NCI-H524 (cell line): ENCODE data around the gene RPL39.
"Not testable (repeated sequence)": the region's sequence is repeated elsewhere in the genome, so short reads cannot be mapped to it uniquely, and the experiment has no call there.

ENCODE experiments used
- DNase-seq, 2 experiments: peaks; one replicate each; lab custom pipeline; 2025; lab: John Stamatoyannopoulos, UW

Gene RPL39

GRCh38 chrX:119791437-119792231 lies at the start of gene RPL39:
TSS of gene RPL39 (minus strand) at chrX:119791630. CDS start at chrX:119791576, 54 bp downstream.
- peak; percentile 91 to 93 for DNase-seq

GRCh38 chrX:119833905-119834304 lies 42.5 kb upstream of the RPL39 start:
- no peak for DNase-seq

- no peak for DNase-seq
These were observed 37.0 kb upstream of the RPL39 start for GRCh38 chrX:119828446-119828845.

- DNase-seq: no peak
These were observed 35.0 kb upstream of the RPL39 start for GRCh38 chrX:119826399-119826959.

GRCh38 chrX:119824221-119824620 lies 32.8 kb upstream of the RPL39 start:
- DNase-seq: not testable (repeated sequence)

GRCh38 chrX:119821703-119822102 lies 30.3 kb upstream of the RPL39 start:
- DNase-seq: not testable (repeated sequence)

GRCh38 chrX:119817130-119817690 lies 25.8 kb upstream of the RPL39 start:
- no peak for DNase-seq

- no peak for DNase-seq
These were observed 24.9 kb upstream of the RPL39 start for GRCh38 chrX:119816300-119816699.

GRCh38 chrX:119809185-119809666 lies 17.8 kb upstream of the RPL39 start:
- DNase-seq: no peak

- DNase-seq: not testable (repeated sequence)
These were observed 17.0 kb upstream of the RPL39 start for GRCh38 chrX:119808461-119808860.

GRCh38 chrX:119802546-119802945 lies 11.1 kb upstream of the RPL39 start:
- DNase-seq: no peak

- no peak for DNase-seq
These were observed 10.1 kb upstream of the RPL39 start for GRCh38 chrX:119801253-119802221.

GRCh38 chrX:119790977-119791436 lies 423 bp downstream of the RPL39 start:
- DNase-seq: peak; percentile 21 to 65

- DNase-seq: peak; percentile 5 to 33
These were observed 6.5 kb downstream of the RPL39 start for GRCh38 chrX:119784747-119785446.

- no peak for DNase-seq
These were observed 8.4 kb downstream of the RPL39 start for GRCh38 chrX:119783026-119783425.

- no peak for DNase-seq
These were observed 12.6 kb downstream of the RPL39 start for GRCh38 chrX:119778829-119779228.

GRCh38 chrX:119775517-119776238 lies 15.8 kb downstream of the RPL39 start:
- DNase-seq: no peak

GRCh38 chrX:119769388-119769787 lies 22.0 kb downstream of the RPL39 start:
- not testable (repeated sequence) for DNase-seq

- not testable (repeated sequence) for DNase-seq
These were observed 23.0 kb downstream of the RPL39 start for GRCh38 chrX:119768436-119768835.

GRCh38 chrX:119763836-119764387 lies 27.5 kb downstream of the RPL39 start:
- DNase-seq: no peak
